Body of pancreas (tissue), 4 donors: ENCODE measurements around the gene NDUFA12.

Experiments used
- POLR2A ChIP-seq, 3 donors: fragments of 450-650 bp; IDR thresholded peaks; one replicate each; pipeline ENCODE4 v1.6.1; 2016; ENCODE audit warnings: antibody characterized with exemption in 3 of 3, mild to moderate bottlenecking in 2 of 3
- TF ChIP-seq, protein P1 (sequence below), 7 experiments: fragments of 450-650 bp in 4 of 7; fragments of 200-600 bp in 3 of 7; sonication (generic) in 3 of 7; IDR thresholded peaks; one replicate each; pipeline ENCODE4 v1.5.1; 2016 to 2019; ENCODE audit warnings: antibody characterized with exemption in 7 of 7

DNA sequence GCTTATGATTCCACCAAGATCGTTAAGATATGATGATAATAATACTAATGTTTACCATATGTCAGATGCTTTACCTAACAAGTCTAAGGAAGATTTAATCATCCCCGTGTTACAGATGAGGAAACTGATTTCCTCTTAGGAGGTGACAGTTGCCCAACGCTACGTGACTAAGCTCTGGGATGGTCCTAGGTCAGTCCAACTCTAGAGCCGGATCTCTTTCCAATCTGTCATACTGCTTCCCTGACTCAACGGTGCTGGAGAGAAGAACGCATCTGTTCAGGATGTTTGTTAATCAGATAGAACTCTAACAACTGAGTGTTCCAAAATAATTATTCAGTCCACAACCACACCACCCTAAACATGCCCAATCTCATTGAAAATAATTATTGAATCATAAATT lies 39.8 kb downstream of the NDUFA12 start:
- TF ChIP-seq, protein P1, sequence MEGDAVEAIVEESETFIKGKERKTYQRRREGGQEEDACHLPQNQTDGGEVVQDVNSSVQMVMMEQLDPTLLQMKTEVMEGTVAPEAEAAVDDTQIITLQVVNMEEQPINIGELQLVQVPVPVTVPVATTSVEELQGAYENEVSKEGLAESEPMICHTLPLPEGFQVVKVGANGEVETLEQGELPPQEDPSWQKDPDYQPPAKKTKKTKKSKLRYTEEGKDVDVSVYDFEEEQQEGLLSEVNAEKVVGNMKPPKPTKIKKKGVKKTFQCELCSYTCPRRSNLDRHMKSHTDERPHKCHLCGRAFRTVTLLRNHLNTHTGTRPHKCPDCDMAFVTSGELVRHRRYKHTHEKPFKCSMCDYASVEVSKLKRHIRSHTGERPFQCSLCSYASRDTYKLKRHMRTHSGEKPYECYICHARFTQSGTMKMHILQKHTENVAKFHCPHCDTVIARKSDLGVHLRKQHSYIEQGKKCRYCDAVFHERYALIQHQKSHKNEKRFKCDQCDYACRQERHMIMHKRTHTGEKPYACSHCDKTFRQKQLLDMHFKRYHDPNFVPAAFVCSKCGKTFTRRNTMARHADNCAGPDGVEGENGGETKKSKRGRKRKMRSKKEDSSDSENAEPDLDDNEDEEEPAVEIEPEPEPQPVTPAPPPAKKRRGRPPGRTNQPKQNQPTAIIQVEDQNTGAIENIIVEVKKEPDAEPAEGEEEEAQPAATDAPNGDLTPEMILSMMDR (IDR thresholded peaks at IDR 0.05) = no peak
- TF ChIP-seq POLR2A (IDR thresholded peaks at IDR 0.05) = no peak
